GM23338 (cell line): ENCODE data around the gene SRSF2. TPM values are rescaled to one million over a fixed set of nuclear protein-coding genes. Genes with fewer than 3 reads are reported as not detected.
A peak's percentile ranks its signal among the peaks of the same experiment; 100 is the strongest.

Experiments
- ATAC-seq: fragments of 200-7000 bp; cut with Tn5 transposase; 3 replicates; pipeline ENCODE4 v1.9.1; 2020
- DNase-seq: peaks from one replicate; pipeline ENCODE4 v3.0.0-alpha.2; 2015; ENCODE audit warnings: low spot score
- H2AFZ ChIP-seq: fragments of 200-600 bp; sonication (generic); 2 replicates; pipeline ENCODE4 v1.8.0; 2016; ENCODE audit warnings: antibody characterized with exemption, mild to moderate bottlenecking, moderate library complexity
- H3F3A ChIP-seq: fragments of 200-600 bp; sonication (generic); replicated peaks from 2 replicates; pipeline ENCODE4 v1.8.0; 2017; ENCODE audit warnings: antibody characterized with exemption, mixed run types, low read depth
- H3K27ac ChIP-seq: fragments of 200-600 bp; sonication (generic); 2 replicates; pipeline ENCODE4 v1.6.1; 2016; ENCODE audit warnings: low read depth
- H3K27me3 ChIP-seq: fragments of 200-600 bp; sonication (generic); 2 replicates; pipeline ENCODE4 v1.8.0; 2016; ENCODE audit warnings: mild to moderate bottlenecking, mixed run types, moderate library complexity; ENCODE audit not compliant: insufficient read depth
- H3K36me3 ChIP-seq: fragments of 200-600 bp; sonication (generic); 2 replicates; pipeline ENCODE4 v1.8.0; 2016; ENCODE audit warnings: mild to moderate bottlenecking; ENCODE audit not compliant: insufficient read depth
- H3K4me1 ChIP-seq: fragments of 200-600 bp; sonication (generic); 2 replicates; pipeline ENCODE4 v1.8.0; 2016; ENCODE audit warnings: mild to moderate bottlenecking, moderate library complexity; ENCODE audit not compliant: insufficient read depth
- H3K4me2 ChIP-seq: fragments of 200-600 bp; sonication (generic); 2 replicates; pipeline ENCODE4 v1.7.1; 2017; ENCODE audit warnings: mixed run types
- H3K4me3 ChIP-seq: fragments of 200-600 bp; sonication (generic); 2 replicates; pipeline ENCODE4 v1.6.1; 2016; ENCODE audit warnings: mixed run types
- H3K79me2 ChIP-seq: fragments of 200-600 bp; sonication (generic); replicated peaks from 2 replicates; pipeline ENCODE4 v1.8.0; 2017; ENCODE audit warnings: mild to moderate bottlenecking; ENCODE audit not compliant: insufficient read depth
- H3K9me2 ChIP-seq: fragments of 200-600 bp; sonication (generic); 2 replicates; pipeline ENCODE4 v1.8.0; 2017; ENCODE audit not compliant: insufficient read depth
- H4K20me1 ChIP-seq: fragments of 200-600 bp; sonication (generic); replicated peaks from 2 replicates; pipeline ENCODE4 v1.8.0; 2017; ENCODE audit warnings: mild to moderate bottlenecking; ENCODE audit not compliant: insufficient read depth
- H3K27ac Mint-ChIP-seq: 2 replicates; pipeline ENCODE4 v1.8.0; 2020; ENCODE audit warnings: inconsistent platforms, mild to moderate bottlenecking, moderate library complexity, mixed read lengths
- H3K27me3 Mint-ChIP-seq: 3 replicates; pipeline ENCODE4 v1.8.0; 2022; ENCODE audit warnings: low read depth, mild to moderate bottlenecking, moderate library complexity, mixed read lengths, inconsistent platforms; ENCODE audit not compliant: insufficient read depth, poor library complexity
- H3K36me3 Mint-ChIP-seq: 3 replicates; pipeline ENCODE4 v1.8.0; 2021; ENCODE audit warnings: low read depth, mild to moderate bottlenecking, inconsistent platforms, moderate library complexity, mixed read lengths
- H3K4me1 Mint-ChIP-seq: 3 replicates; pipeline ENCODE4 v1.8.0; 2020; ENCODE audit warnings: mild to moderate bottlenecking, inconsistent platforms, mixed read lengths
- H3K4me3 Mint-ChIP-seq: 3 replicates; pipeline ENCODE4 v1.8.0; 2021; ENCODE audit warnings: moderate library complexity, mild to moderate bottlenecking, inconsistent platforms, mixed read lengths
- H3K9me3 Mint-ChIP-seq: 3 replicates; pipeline ENCODE4 v1.8.0; 2020; ENCODE audit warnings: moderate library complexity, mild to moderate bottlenecking, inconsistent platforms, mixed read lengths
- CREB1 ChIP-seq: fragments of 250-450 bp; sonication (Bioruptor Pico); IDR thresholded peaks from 2 replicates; pipeline ENCODE4 v1.5.0; 2020; ENCODE audit warnings: low read depth, mild to moderate bottlenecking, moderate library complexity
- CTCF ChIP-seq, 2 experiments: fragments of 200-600 bp in 1 of 2; sonication (generic) in 1 of 2; conservative IDR thresholded peaks; 2 replicates each; pipeline versions ENCODE4 v1.5.1 to v1.6.1; 2016 to 2017; ENCODE audit warnings: antibody characterized with exemption in 2 of 2, low read depth in 2 of 2, mild to moderate bottlenecking in 2 of 2, moderate library complexity in 1 of 2
- ETS1 ChIP-seq: IDR thresholded peaks from 2 replicates; pipeline ENCODE4 v1.6.1; 2016; ENCODE audit warnings: antibody characterized with exemption
- EZH2 ChIP-seq: fragments of 200-600 bp; sonication (generic); IDR thresholded peaks from one replicate; pipeline ENCODE4 v1.8.0; 2017; ENCODE audit warnings: antibody characterized with exemption, mild to moderate bottlenecking, low read depth; ENCODE audit not compliant: unreplicated experiment
- EZH2phosphoT487 ChIP-seq: fragments of 200-600 bp; sonication (generic); IDR thresholded peaks from one replicate; pipeline ENCODE4 v1.8.1; 2018; ENCODE audit warnings: antibody characterized with exemption; ENCODE audit not compliant: unreplicated experiment
- JUNB ChIP-seq: IDR thresholded peaks from one replicate; pipeline ENCODE4 v1.6.1; 2016; ENCODE audit warnings: antibody characterized with exemption; ENCODE audit not compliant: unreplicated experiment
- NANOG ChIP-seq: IDR thresholded peaks from 2 replicates; pipeline ENCODE4 v1.6.1; 2016; ENCODE audit warnings: antibody characterized with exemption, borderline replicate concordance
- POLR2AphosphoS5 ChIP-seq: IDR thresholded peaks from 2 replicates; pipeline ENCODE4 v1.6.1; 2016; ENCODE audit warnings: antibody characterized with exemption, low read depth
- REST ChIP-seq: IDR thresholded peaks from one replicate; pipeline ENCODE4 v1.6.1; 2018; ENCODE audit warnings: antibody characterized with exemption; ENCODE audit not compliant: unreplicated experiment
- STAT1 ChIP-seq: IDR thresholded peaks from one replicate; pipeline ENCODE4 v1.6.1; 2016; ENCODE audit warnings: antibody characterized with exemption; ENCODE audit not compliant: unreplicated experiment
- ZNF114 ChIP-seq: fragments of 250-450 bp; sonication (Bioruptor Pico); IDR thresholded peaks from 2 replicates; pipeline ENCODE4 v1.5.0; 2020; ENCODE audit warnings: mild to moderate bottlenecking, moderate library complexity
- ZNF331 ChIP-seq: fragments of 250-450 bp; sonication (Bioruptor Pico); IDR thresholded peaks from 2 replicates; pipeline ENCODE4 v1.5.0; 2020; ENCODE audit warnings: low read depth, mild to moderate bottlenecking, moderate library complexity
- ZNF462 ChIP-seq: fragments of 250-450 bp; sonication (Bioruptor Pico); IDR thresholded peaks from 2 replicates; pipeline ENCODE4 v1.5.0; 2020; ENCODE audit warnings: mild to moderate bottlenecking, moderate library complexity
- polyA plus RNA-seq: library from polyadenylated mRNA; unstranded; fragments of >200 nt; fragmentation: Nextera tagmentation; extraction: Ambion mirVana; gene quantifications from 2 replicates; pipeline ENCODE4 v1.2.1, GENCODE V29; 2016
- total RNA-seq: library from RNA; depleted of rRNA; stranded (reverse); fragments of >200 nt; shearing (Covaris generic); gene quantifications from 2 replicates; pipeline ENCODE4 v1.2.3, GENCODE V29; 2014

The SRSF2 gene
- total and polyA plus RNA-seq, 2 experiments from 2014 or later = 317 to 547 TPM

GRCh38 chr17:76702076-76702475 lies 35.1 kb downstream of the SRSF2 start:
- no peak for TF ChIP-seq ZNF331 (CRISPR knock-in tag)
- TF ChIP-seq ZNF462 = no peak
- no peak for TF ChIP-seq JUNB
- TF ChIP-seq STAT1 = no peak
- TF ChIP-seq ZNF114 (CRISPR knock-in tag) = no peak
- TF ChIP-seq EZH2phosphoT487 = no peak
- TF ChIP-seq EZH2 = no peak
- no peak for TF ChIP-seq REST
- no peak for TF ChIP-seq NANOG
- no peak for TF ChIP-seq CREB1 (CRISPR knock-in tag)
- TF ChIP-seq ETS1 = no peak
- no peak for TF ChIP-seq CTCF (conservative IDR thresholded peaks at IDR 0.05; ENCODE audit: low read depth in 2 of 2)
- TF ChIP-seq POLR2AphosphoS5 = no peak
- H3K36me3 ChIP-seq = no peaks in the 10 kb centered on the region
- H3K79me2 ChIP-seq = peaks cover 24% of the 10 kb centered on the region
- ATAC-seq (no peak), DNase-seq (no peak)
- H2AFZ ChIP-seq = no peak overlapping the region
- peaks cover 32% of the 10 kb centered on the region for H3K4me1 ChIP-seq
- no peak overlapping the region for H3K4me3 ChIP-seq
- no peaks in the 10 kb centered on the region for H3K9me2 ChIP-seq
- Mint-ChIP-seq H3K4me1 (peaks cover 39% of the 10 kb centered on the region), H3K9me3 (no peaks in the 10 kb centered on the region; the same call in 2 of the 3 replicates), H3K4me3 (no peak overlapping the region), H3K36me3 (no peaks in the 10 kb centered on the region), H3K27me3 (peaks cover 15% of the 10 kb centered on the region), H3K27ac (no peak overlapping the region)
- H3K27me3 ChIP-seq = no peaks in the 10 kb centered on the region
- peak overlapping the region; percentile 63 for H3K4me2 ChIP-seq
- H3F3A ChIP-seq = no peaks in the 10 kb centered on the region
- H4K20me1 ChIP-seq = no peaks in the 10 kb centered on the region; the same call in 1 of the 2 replicates
- no peak overlapping the region for H3K27ac ChIP-seq
